T47D (cell line): ENCODE results near the gene PTPN4.
A peak's percentile ranks its signal among the peaks of the same experiment; 100 is the strongest.

ENCODE experiments used
- DNase-seq, 2 experiments: peaks; one replicate each; pipeline versions ENCODE4 v3.0.0 to v3.0.0-alpha.2; 2011 to 2012; ENCODE audit warnings: low read depth in 1 of 2, low spot score in 1 of 2
- JUND ChIP-seq: IDR thresholded peaks from 2 replicates; pipeline ENCODE4 v1.6.1; 2012; ENCODE audit warnings: low read depth
- in situ Hi-C: cut with HindIII; loops from 2 replicates; pipeline ENCODE4 v1.10.0; 2016; ENCODE audit warnings: low sequenced_read_pairs, low pct_unique_long_range_greater_than_20kb

PTPN4 gene, protein sequence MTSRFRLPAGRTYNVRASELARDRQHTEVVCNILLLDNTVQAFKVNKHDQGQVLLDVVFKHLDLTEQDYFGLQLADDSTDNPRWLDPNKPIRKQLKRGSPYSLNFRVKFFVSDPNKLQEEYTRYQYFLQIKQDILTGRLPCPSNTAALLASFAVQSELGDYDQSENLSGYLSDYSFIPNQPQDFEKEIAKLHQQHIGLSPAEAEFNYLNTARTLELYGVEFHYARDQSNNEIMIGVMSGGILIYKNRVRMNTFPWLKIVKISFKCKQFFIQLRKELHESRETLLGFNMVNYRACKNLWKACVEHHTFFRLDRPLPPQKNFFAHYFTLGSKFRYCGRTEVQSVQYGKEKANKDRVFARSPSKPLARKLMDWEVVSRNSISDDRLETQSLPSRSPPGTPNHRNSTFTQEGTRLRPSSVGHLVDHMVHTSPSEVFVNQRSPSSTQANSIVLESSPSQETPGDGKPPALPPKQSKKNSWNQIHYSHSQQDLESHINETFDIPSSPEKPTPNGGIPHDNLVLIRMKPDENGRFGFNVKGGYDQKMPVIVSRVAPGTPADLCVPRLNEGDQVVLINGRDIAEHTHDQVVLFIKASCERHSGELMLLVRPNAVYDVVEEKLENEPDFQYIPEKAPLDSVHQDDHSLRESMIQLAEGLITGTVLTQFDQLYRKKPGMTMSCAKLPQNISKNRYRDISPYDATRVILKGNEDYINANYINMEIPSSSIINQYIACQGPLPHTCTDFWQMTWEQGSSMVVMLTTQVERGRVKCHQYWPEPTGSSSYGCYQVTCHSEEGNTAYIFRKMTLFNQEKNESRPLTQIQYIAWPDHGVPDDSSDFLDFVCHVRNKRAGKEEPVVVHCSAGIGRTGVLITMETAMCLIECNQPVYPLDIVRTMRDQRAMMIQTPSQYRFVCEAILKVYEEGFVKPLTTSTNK

DNA sequence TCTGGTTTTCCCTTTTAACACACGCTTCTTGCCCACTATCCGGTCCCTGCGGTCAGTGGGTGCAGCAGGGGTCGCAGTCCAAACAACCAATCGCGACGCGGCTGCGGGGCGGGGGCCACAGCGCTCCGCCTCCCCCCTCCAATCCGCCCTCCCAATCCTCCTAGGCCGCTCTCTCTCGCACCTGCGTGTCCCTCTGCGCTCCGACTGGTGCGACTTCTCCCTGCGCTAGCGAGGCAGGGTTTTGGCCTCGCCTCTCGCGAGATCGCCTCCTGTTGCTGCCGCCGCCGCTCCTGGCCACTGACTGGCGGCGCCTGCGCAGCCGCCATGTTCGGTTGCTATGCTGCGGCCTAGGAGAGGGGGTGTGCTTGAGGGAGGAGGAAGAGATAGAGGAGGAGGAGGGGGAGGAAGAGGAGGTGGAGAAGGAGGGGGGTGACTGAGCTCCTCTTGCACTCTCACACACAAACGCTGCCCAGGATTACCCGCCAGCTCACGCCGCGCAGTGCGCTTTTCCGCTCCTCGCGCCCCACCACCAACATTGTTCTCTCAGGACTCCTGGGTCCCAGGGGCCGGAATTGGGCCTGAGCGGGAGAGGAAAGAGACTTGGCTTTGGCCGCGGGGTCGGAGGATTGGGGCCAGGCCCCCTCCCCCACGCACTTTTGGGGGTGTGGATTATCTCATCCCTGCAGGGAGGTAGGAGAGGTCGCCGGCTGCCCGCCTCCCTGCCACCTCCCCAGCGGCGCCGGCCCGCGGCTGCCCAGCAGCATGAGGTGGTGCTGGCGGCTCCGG is at the start of gene PTPN4:
Gene PTPN4 (plus strand): TSS at position 472 of the 786 bp plus-strand sequence. CDS start 49,932 bp downstream, outside the sequence.
- no peak for TF ChIP-seq JUND
- DNase-seq, result peak; percentile 87 to 97
- in situ Hi-C loops, result no loop called here

DNA sequence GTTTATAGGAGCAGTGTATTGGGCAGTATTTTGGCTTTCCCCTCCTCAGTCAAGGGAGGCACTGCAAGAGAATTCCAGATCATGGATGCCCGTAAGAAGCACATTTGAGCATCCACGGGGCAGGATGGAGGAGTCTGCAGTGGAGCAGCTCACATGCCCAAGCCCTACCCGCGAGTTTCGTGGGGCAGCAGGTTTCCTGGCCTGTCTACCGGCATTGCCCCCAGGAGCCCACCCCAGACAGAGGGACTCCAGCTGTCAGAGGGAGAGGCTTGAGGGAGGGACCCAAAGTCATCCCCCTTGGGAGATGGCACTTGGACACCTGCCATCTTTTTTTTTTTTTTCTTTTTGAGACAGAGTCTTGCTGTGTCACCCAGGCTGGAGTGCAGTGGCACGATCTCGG is 49.4 kb upstream of the PTPN4 start:
- DNase-seq, result no peak
- TF ChIP-seq JUND, result no peak
- in situ Hi-C loops, result no loop called here

DNA sequence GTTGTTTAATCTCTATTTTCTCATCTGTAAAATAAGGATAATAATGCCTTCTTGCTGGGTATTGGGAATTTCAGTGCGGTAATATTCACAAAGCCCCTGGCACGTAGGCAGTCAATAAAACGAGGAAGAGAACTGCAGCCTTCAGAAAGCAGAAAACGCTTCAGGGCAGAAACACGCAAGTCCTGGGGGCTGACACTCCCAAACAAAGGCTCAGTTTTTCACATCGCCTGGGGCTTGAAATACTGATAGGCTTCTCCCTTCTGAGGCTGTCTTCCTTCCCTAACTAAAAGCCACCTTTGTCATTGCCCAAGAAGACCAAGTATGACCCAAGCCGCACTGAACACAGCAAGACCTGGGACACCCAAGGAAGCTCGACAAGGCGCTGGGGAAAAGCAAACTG is 48.4 kb upstream of the PTPN4 start:
- in situ Hi-C loops, result no loop called here
- DNase-seq, result no peak
- no peak for TF ChIP-seq JUND

DNA sequence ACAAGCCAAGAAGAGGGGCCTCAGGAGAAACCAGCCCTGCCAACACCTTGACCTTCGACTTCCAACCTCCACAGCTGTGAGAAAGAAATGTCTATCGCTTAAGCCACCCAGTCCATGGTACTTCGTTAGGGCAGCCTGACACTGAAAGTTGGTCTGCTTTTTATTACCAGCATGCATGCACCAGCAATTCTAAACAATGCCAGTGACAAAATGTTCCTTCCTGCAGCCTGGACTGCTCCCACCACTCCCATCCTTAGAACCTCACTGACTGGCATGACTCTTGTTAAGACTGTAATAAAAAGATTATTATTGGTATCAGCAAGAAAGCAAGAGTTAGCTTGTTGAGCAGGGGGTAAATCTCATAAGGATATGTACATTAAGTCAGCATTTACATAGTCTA is 47.2 kb upstream of the PTPN4 start:
- in situ Hi-C loops, result no loop called here
- TF ChIP-seq JUND, result no peak
- no peak for DNase-seq

DNA sequence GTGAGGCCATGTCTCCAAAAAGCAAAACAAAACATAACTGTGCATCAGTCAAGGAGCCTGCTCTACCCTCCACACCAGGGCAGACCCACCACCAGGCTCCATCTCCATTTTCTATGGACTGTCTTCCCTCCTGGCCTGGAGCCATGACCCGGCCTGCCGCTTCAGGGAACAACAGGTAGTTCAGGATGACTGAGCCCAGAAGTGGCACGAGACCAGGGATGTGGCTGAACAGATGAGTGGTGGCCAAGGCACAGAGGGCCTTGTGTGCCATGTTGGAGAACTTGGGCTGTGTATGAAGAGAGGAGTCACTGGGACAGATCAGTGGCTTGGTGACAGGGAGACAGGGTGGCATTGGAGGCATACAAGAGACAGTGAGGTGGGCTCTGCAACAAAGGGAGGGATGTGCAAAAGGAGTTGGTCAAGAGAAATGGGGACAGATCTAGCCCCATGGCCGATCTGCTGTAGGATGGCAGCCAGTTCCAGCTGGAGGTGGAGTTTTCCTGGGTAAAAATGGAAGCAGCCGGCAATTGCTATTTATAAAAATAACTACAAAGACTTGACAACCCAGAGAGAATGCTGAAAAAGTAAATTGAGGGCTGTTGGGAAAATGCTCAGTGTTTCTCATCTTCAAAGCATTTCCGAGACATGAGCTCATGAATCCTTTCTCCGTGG is 45.8 kb upstream of the PTPN4 start:
- in situ Hi-C loops, result no loop called here
- no peak for DNase-seq
- no peak for TF ChIP-seq JUND

DNA sequence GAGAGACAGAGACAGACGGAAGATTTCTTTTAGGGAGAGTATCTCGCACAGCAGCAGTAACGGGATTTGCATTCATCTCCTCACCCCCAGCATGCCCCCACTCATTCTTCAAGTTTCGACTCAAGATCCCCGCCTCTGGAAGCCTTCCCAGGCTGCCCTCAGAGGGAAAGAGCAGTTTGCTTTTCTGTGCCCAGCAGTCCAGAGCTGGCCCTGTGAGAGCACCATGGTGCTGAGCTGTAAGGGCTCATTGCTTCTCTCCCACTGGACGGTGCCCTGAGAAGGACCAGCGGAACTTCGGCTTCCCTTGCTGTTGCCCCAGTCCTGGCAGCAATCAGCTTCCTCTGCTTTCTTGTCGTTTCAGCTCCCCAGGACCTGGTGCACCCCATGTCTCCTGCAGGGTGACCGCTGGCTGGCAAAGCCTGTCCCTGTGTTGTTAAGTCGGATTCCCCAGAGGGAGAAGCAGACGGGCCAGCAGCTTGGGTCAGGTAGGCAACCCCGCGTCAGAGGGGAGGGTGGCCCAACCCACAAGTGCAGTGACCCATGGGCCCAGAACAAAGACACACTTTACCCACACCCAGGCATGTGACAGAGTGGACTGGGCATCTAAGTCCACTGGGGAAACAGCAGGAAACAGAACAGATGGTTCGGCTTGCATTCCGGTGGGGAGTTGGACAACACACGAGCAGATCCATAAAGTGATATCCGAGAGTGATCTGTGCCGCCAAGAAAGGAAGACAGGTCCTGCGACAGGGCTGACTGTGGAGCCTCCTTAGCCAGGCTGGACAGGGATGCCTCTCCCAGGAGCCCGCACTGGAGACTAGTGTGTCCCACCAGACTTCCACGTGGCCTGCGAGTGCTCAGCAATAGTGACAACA is 44.1 kb upstream of the PTPN4 start:
- no peak for DNase-seq
- in situ Hi-C loops, result no loop called here
- TF ChIP-seq JUND, result no peak

DNA sequence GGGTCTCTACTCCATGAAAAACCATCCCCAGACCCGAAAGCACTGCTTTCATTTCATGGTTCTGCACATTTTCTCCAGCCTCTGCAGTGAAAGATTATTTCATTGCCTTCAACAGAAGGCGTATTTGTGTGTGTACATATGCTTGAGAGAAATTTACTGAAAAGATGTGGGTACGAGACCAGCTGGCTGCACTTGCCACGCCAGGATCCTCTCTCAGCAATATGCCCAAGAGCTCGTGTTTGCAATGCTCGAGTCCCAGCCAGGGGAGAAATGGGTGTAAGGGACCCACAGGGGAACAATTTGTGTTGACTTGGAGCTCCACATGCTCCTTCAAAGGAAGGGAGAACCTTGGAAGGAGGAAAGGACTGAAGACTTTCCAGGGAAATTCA is 43.4 kb upstream of the PTPN4 start:
- TF ChIP-seq JUND, result no peak
- no peak for DNase-seq
- in situ Hi-C loops, result no loop called here

DNA sequence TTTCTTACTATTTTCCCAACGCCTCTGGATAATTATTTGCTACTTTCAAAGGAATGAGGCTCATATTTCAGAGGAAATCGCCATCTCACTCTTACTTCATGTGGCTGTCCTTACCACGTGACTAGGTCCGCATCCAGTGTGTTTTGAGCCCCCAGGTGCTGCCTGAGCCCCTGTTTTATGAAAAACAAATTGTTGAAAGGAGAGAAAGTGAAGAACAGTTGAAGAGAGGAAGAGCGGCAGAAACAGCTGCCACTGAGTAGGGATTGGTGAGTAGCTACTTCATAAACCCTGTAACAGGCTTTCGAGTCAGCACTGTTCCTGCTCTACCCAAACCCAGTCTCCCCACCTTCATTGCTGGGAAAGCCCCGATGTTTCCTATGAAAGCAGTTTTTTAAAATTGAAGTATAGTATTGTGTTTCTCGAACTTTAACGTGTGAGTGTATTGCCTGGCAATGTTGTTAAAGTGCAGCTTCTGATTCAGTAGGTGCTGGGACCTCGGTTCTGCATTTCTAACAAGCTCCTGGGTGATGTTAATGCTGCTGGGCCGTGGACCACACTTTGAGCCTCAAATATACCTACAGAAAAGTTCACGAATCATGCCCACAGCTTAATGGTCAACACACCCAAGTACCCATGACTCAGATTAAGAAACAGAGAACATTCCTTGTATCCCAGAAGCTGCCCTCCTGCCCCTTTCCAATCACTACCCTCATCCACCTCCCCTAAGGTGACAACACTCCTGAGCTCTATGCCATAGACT is 41.0 kb upstream of the PTPN4 start:
- no peak for TF ChIP-seq JUND
- in situ Hi-C loops, result no loop called here
- no peak for DNase-seq

DNA sequence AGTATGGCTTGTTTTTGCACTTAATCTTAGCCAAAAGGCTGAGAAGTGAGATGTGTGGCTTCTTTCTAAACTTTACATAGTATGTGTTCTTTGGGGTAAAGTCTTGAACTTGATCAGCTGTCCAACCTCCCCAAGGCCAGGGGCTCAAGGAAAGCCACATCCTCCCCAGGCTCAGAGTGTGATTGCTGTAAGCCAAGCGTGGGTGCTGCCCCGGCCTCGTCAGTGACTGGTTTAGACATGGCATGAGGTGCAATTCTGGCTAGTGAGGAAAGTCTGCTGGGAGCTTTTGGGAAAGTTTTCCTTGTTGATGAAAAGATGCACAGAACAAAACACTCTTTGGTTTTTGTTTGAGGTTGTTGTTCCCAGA is 40.5 kb upstream of the PTPN4 start:
- in situ Hi-C loops, result no loop called here
- TF ChIP-seq JUND, result no peak
- no peak for DNase-seq

DNA sequence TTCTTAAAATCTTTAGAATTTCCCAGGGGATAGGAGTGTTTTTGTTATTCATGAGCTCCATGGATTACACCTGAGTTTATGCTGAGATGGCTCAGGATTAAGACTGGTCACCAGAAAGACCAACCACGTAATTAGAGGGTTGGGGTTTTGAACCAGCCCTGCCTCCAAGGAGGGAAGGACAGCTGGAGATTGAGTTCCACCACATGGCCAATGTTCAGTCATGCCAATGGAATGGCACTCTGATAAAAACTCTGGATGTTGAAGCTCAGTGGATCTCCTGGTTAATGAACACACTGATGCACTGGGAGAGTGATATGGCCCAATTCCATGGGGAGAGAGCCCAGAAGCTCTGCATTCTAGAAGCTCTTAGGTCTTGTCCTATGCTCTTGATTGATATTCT is 38.7 kb upstream of the PTPN4 start:
- no peak for TF ChIP-seq JUND
- in situ Hi-C loops, result no loop called here
- DNase-seq, result no peak

DNA sequence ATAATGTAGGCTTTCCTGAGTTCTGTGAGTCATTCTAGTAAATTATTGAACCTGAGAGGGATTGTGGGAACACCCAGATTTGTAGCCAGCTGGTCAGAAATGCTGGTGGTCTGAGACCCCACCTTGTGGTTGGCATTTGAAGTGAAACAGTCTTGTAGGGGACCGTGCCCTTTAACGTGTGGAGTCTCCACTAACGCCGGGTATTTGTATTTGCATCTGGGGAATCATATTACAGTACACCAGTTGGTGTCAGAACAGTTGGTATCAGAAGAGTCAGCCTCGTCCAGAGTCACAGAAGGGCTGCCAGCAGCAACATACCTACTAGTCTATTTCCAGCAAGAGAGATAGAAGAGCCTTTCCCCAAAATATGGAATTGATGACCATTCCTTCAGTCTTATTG is 38.3 kb upstream of the PTPN4 start:
- in situ Hi-C loops, result no loop called here
- DNase-seq, result no peak
- no peak for TF ChIP-seq JUND
